Spleen (tissue), 11 donors: ENCODE data around the gene SYDE1. TPM values are rescaled to one million over a fixed set of nuclear protein-coding genes. Genes with fewer than 3 reads are reported as not detected.

Source experiments
- DNase-seq: peaks from one replicate; pipeline ENCODE4 v3.0.0-alpha.2; 2020
- H3K27ac ChIP-seq, 8 donors: fragments of 200-600 bp; sonication (generic) in 7 of 8; 1 replicate in 4 of 8; 2 replicates in 4 of 8; pipeline versions ENCODE4 v1.5.0 to v1.8.0; 2016 to 2021; ENCODE audit warnings: inconsistent platforms in 4 of 8, mild to moderate bottlenecking in 4 of 8, moderate library complexity in 1 of 8
- H3K27me3 ChIP-seq, 7 donors: fragments of 200-600 bp; sonication (generic) in 6 of 7; replicated peaks in 1 of 7; 1 replicate in 4 of 7; 2 replicates in 3 of 7; pipeline versions ENCODE4 v1.5.0 to v1.8.0; 2016 to 2021; ENCODE audit warnings: inconsistent platforms in 3 of 7, mild to moderate bottlenecking in 1 of 7
- H3K36me3 ChIP-seq, 6 donors: fragments of 200-600 bp; sonication (generic) in 5 of 6; 1 replicate in 4 of 6; 2 replicates in 2 of 6; pipeline versions ENCODE4 v1.5.0 to v1.8.0; 2016 to 2021; ENCODE audit warnings: inconsistent platforms in 2 of 6
- H3K4me1 ChIP-seq, 6 donors: fragments of 200-600 bp; sonication (generic) in 5 of 6; 1 replicate in 3 of 6; 2 replicates in 3 of 6; pipeline versions ENCODE4 v1.5.0 to v1.8.0; 2016 to 2021; ENCODE audit warnings: inconsistent platforms in 3 of 6
- H3K4me3 ChIP-seq, 8 donors: fragments of 200-600 bp; sonication (generic) in 7 of 8; 1 replicate in 4 of 8; 2 replicates in 4 of 8; pipeline versions ENCODE4 v1.5.0 to v1.8.0; 2016 to 2021; ENCODE audit warnings: inconsistent platforms in 4 of 8, mild to moderate bottlenecking in 4 of 8, moderate library complexity in 2 of 8
- H3K9me3 ChIP-seq, 8 donors: fragments of 200-600 bp; sonication (generic) in 7 of 8; 1 replicate in 4 of 8; 2 replicates in 4 of 8; pipeline versions ENCODE4 v1.5.0 to v1.8.0; 2016 to 2021; ENCODE audit warnings: inconsistent platforms in 4 of 8
- POLR2A ChIP-seq, 3 donors: fragments of 450-650 bp; IDR thresholded peaks; one replicate each; pipeline ENCODE4 v1.5.1; 2017; ENCODE audit warnings: antibody characterized with exemption in 3 of 3, mild to moderate bottlenecking in 1 of 3
- POLR2AphosphoS5 ChIP-seq, 3 donors: sonication (generic); formaldehyde crosslinking; IDR thresholded peaks; one replicate each; pipeline ENCODE4 v1.5.1; 2017; ENCODE audit warnings: antibody characterized with exemption in 3 of 3
- WGBS, 5 donors: extraction: QIAGEN DNeasy Blood & Tissue Kit in 3 of 5; methylation state at CpG; one replicate each; pipeline versions ENCODE4 v1.1.5 to v1.1.7; 2013 to 2018; 5-methylcytosine and 5-hydroxymethylcytosine counted together
- intact Hi-C: fragments of 100-400 bp; cut with DNase I; formaldehyde crosslinking; loops from one replicate; pipeline ENCODE4 v1.15.0; 2023; ENCODE audit warnings: low total_unique reads
- polyA plus RNA-seq, 3 donors: library from polyadenylated mRNA; stranded (reverse); fragments of 200-250 nt; gene quantifications; one replicate each; pipeline ENCODE4 v1.2.1, GENCODE V29; 2013
- total RNA-seq, 7 donors: library from RNA; depleted of rRNA in 3 of 7; stranded (reverse); fragments of >200 nt in 3 of 7; fragmentation: NEBNext Ultra II Directional in 4 of 7; extraction: Animal tissue kit (Norgen Biotek cat#: 25700) in 4 of 7; gene quantifications; one replicate each; pipeline versions ENCODE4 v1.1.0 to v1.2.1, GENCODE V29; 2016 to 2021
- TF ChIP-seq, protein P1 (sequence below), 11 experiments: fragments of 200-600 bp in 7 of 11; fragments of 450-650 bp in 4 of 11; sonication (generic) in 4 of 11; IDR thresholded peaks in 8 of 11; conservative IDR thresholded peaks in 3 of 11; 1 replicate in 7 of 11; 2 replicates in 4 of 11; pipeline versions ENCODE4 v1.4.0 to v1.8.0; 2016 to 2021; ENCODE audit warnings: antibody characterized with exemption in 11 of 11, inconsistent platforms in 4 of 11, mild to moderate bottlenecking in 1 of 11
- donor health status: healthy with polysubstance abuse.
- donor health status: DM: no; HTN: no; CAD: no; lungs with moderate emphysema.
- donor health status: DM: no; HTN: no; CAD: no.
- donor health status: Bipolar disorder and iron deficiency.
- donor health status: healthy.
- donor health status: DM: no; HTN: no; CAD: no.
- donor health status: DM: yes; HTN: yes; CAD: no.

SYDE1 gene
- total and polyA plus RNA-seq, 10 donors = 2.0 to 27.6 (median 14.7) TPM

DNA sequence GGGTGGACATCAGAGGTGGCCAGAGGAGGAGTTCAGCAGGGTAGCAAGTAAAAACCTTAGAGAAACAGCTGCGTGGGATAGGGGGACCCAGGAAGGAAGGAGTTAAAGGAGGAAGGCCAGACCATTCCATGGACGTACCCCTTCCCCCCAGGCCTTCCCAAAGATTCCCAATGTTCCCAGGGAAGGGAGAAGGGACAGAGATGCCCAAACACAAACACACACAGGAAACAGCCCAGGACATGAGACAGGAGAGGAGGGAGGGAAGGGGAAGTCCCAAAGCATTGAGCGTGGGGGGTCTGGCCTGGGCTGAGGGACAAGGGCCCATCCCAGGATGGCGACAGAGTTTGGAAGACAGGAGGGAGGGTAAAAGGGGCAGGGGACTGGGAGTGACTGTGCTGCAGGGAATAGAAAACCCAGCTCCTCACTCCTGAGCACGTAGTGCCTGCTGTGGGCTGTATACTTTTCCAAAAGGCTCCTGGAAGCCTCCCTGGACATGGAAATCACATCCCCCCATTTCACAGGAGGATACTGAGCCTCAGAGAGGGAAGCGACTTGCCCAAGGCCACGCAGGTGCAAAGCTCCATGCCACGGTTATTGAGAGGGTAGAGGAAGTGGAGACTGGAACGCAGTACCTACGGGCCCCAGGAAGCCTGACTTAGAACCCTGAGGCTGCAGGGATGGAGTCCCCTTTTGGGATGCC is 1.1 kb downstream of the SYDE1 start:
- peaks cover 0 to 45% (median 1%) of the 10 kb centered on the region in 6 donors for H3K36me3 ChIP-seq
- H3K27ac ChIP-seq = peak overlapping the region in 7 of 8 donors; percentile 71 to 86 (median 80)
- intact Hi-C loops = no loop called here
- no peak for TF ChIP-seq POLR2A (IDR thresholded peaks at IDR 0.05)
- TF ChIP-seq, protein P1, sequence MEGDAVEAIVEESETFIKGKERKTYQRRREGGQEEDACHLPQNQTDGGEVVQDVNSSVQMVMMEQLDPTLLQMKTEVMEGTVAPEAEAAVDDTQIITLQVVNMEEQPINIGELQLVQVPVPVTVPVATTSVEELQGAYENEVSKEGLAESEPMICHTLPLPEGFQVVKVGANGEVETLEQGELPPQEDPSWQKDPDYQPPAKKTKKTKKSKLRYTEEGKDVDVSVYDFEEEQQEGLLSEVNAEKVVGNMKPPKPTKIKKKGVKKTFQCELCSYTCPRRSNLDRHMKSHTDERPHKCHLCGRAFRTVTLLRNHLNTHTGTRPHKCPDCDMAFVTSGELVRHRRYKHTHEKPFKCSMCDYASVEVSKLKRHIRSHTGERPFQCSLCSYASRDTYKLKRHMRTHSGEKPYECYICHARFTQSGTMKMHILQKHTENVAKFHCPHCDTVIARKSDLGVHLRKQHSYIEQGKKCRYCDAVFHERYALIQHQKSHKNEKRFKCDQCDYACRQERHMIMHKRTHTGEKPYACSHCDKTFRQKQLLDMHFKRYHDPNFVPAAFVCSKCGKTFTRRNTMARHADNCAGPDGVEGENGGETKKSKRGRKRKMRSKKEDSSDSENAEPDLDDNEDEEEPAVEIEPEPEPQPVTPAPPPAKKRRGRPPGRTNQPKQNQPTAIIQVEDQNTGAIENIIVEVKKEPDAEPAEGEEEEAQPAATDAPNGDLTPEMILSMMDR (IDR thresholded peaks at IDR 0.05 in 8 of 11, conservative IDR thresholded peaks at IDR 0.05 in 3 of 11) = no peak
- TF ChIP-seq POLR2AphosphoS5 (IDR thresholded peaks at IDR 0.05) = no peak
- 32 to 55% (median 41%) methylated on average over 5 to 10 of the region's 10 CpGs for WGBS, 5 donors
- H3K27me3 ChIP-seq = peaks cover 0 to 65% (median 24%) of the 10 kb centered on the region in 7 donors
- H3K4me3 ChIP-seq = peak overlapping the region; percentile 25 to 70 (median 42)
- peaks cover 0 to 20% (median 17%) of the 10 kb centered on the region in 8 donors for H3K9me3 ChIP-seq
- DNase-seq = no peak
- H3K4me1 ChIP-seq = peaks cover 0 to 26% (median 9%) of the 10 kb centered on the region in 6 donors

DNA sequence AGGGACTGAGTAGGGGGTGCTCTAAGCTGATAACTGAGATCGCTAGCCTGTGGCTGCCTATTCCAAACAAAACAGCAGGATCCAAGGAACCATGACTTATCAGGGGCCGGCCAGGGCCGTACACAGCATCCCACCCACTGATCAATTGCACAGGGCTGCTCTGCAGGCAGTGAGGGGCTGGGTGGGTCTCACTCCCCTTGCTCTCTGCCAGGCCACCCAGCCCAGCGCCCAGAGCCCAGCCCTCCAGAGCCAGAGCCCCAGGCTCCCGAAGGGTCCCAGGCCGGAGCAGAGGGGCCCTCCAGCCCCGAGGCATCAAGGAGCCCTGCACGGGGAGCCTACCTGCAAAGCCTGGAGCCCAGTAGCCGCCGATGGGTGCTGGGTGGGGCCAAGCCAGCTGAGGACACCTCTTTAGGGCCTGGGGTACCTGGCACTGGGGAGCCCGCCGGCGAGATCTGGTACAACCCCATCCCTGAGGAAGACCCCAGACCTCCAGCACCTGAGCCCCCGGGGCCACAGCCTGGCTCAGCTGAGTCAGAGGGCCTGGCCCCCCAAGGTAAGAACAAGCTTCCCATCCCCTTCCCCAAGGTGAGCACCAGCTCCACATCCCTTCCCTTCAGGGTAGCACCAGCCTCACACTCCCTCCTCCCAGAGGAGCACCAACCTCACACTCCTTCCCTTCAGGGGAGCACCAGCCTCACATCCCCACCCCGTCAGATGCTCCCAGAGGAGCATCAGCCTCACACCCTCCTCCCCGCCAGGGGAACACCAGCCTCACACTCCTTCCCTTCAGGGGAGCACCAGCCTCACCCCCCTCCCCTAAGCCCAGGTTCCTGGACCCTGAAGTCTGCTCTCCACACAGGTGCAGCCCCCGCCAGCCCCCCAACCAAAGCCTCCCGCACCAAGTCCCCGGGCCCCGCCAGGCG is 1.9 kb downstream of the SYDE1 start:
- peak overlapping the region in 4 of 8 donors; percentile 78 to 86 (median 83) for H3K27ac ChIP-seq

DNA sequence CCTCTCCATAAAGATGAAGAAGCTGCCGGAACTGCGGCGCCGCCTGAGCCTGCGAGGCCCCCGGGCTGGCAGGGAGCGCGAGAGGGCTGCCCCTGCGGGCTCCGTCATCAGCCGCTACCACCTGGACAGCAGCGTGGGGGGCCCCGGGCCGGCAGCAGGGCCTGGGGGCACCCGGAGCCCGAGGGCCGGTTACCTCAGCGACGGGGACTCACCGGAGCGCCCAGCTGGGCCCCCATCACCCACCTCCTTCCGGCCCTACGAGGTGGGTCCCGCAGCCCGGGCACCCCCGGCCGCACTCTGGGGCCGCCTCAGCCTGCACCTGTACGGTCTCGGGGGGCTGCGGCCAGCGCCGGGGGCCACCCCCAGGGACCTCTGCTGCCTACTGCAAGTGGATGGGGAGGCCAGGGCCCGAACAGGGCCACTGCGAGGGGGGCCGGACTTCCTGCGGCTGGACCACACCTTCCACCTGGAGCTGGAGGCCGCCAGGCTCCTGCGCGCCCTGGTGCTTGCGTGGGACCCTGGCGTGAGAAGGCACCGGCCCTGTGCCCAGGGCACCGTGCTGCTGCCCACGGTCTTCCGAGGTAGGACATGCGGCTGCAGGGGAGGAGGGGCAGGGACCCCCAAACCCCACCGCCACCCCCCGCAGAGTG is 2.7 kb downstream of the SYDE1 start:
- H3K36me3 ChIP-seq = peaks cover 0 to 61% (median 14%) of the 10 kb centered on the region in 6 donors
- WGBS, 5 donors = 83 to 94% (median 92%) methylated on average over 10 to 49 of the region's 49 CpGs
- H3K4me1 ChIP-seq = peaks cover 0 to 26% (median 9%) of the 10 kb centered on the region in 6 donors
- peaks cover 0 to 4% (median 1%) of the 10 kb centered on the region in 8 donors for H3K9me3 ChIP-seq
- no peak for TF ChIP-seq POLR2AphosphoS5 (IDR thresholded peaks at IDR 0.05)
- TF ChIP-seq, protein P1 (IDR thresholded peaks at IDR 0.05 in 8 of 11, conservative IDR thresholded peaks at IDR 0.05 in 3 of 11) = no peak
- no peak for TF ChIP-seq POLR2A (IDR thresholded peaks at IDR 0.05)
- H3K4me3 ChIP-seq = no peak overlapping the region
- intact Hi-C loops = no loop called here
- peaks cover 0 to 52% (median 24%) of the 10 kb centered on the region in 7 donors for H3K27me3 ChIP-seq
- no peak overlapping the region for H3K27ac ChIP-seq
- DNase-seq = no peak

More for the DNA sequence above, 1.9 kb downstream of the SYDE1 start:
- intact Hi-C loops = no loop called here
- Histone ChIP-seq H3K4me3 (peak overlapping the region in 2 of 8 donors; percentile 43 to 70), H3K9me3 (peaks cover 0 to 12% (median 9%) of the 10 kb centered on the region in 8 donors), H3K27me3 (peaks cover 0 to 57% (median 24%) of the 10 kb centered on the region in 7 donors), H3K36me3 (peaks cover 0 to 53% (median 9%) of the 10 kb centered on the region in 6 donors), H3K4me1 (peaks cover 0 to 26% (median 9%) of the 10 kb centered on the region in 6 donors)
- TF ChIP-seq POLR2A (IDR thresholded peaks at IDR 0.05) (no peak), POLR2AphosphoS5 (IDR thresholded peaks at IDR 0.05) (no peak)
- TF ChIP-seq, protein P1 (IDR thresholded peaks at IDR 0.05 in 8 of 11, conservative IDR thresholded peaks at IDR 0.05 in 3 of 11) = no peak
- WGBS, 5 donors = 87 to 93% (median 89%) methylated on average over 12 to 21 of the region's 21 CpGs
- no peak for DNase-seq
